Measurements from ENCODE around the gene ERBB4.

ERBB4 gene

GRCh38 chr2:211469664-211470059, 1068.9 kb downstream of the ERBB4 start:
- no peak for DNase-seq (ENCODE audit: low spot score)

GRCh38 chr2:211468877-211469663, 1069.5 kb downstream of the ERBB4 start:
- no peak for DNase-seq (ENCODE audit: low spot score)

GRCh38 chr2:211468217-211468616, 1070.4 kb downstream of the ERBB4 start:
- no peak for DNase-seq (ENCODE audit: low spot score)

- DNase-seq (ENCODE audit: low spot score): no peak
Measured at GRCh38 chr2:211463397-211463796, 1075.2 kb downstream of the ERBB4 start.

- no peak for DNase-seq (ENCODE audit: low spot score)
Measured at GRCh38 chr2:211458974-211459373, 1079.6 kb downstream of the ERBB4 start.

- no peak for DNase-seq (ENCODE audit: low spot score)
Measured at GRCh38 chr2:211457325-211457724, 1081.3 kb downstream of the ERBB4 start.

- peak; percentile 42 for DNase-seq (ENCODE audit: low spot score)
Measured at GRCh38 chr2:211455216-211455841, 1083.3 kb downstream of the ERBB4 start.

GRCh38 chr2:211454679-211455078, 1083.9 kb downstream of the ERBB4 start:
- DNase-seq (ENCODE audit: low spot score): no peak

- DNase-seq (ENCODE audit: low spot score): no peak
Measured at GRCh38 chr2:211453311-211453887, 1085.2 kb downstream of the ERBB4 start.

- DNase-seq (ENCODE audit: low spot score): no peak
Measured at GRCh38 chr2:211451642-211452041, 1087.0 kb downstream of the ERBB4 start.

- no peak for DNase-seq (ENCODE audit: low spot score)
Measured at GRCh38 chr2:211449819-211450218, 1088.8 kb downstream of the ERBB4 start.

GRCh38 chr2:211447548-211447947, 1091.1 kb downstream of the ERBB4 start:
- no peak for DNase-seq (ENCODE audit: low spot score)

- no peak for DNase-seq (ENCODE audit: low spot score)
Measured at GRCh38 chr2:211440107-211440506, 1098.5 kb downstream of the ERBB4 start.

- no peak for DNase-seq (ENCODE audit: low spot score)
Measured at GRCh38 chr2:211439011-211439410, 1099.6 kb downstream of the ERBB4 start.

- no peak for DNase-seq (ENCODE audit: low spot score)
Measured at GRCh38 chr2:211437396-211437795, 1101.2 kb downstream of the ERBB4 start.

GRCh38 chr2:211436182-211436581, 1102.4 kb downstream of the ERBB4 start:
- no peak for DNase-seq (ENCODE audit: low spot score)

GRCh38 chr2:211435331-211435730, 1103.3 kb downstream of the ERBB4 start:
- DNase-seq (ENCODE audit: low spot score): no peak

- no peak for DNase-seq (ENCODE audit: low spot score)
Measured at GRCh38 chr2:211434773-211435172, 1103.8 kb downstream of the ERBB4 start.

GRCh38 chr2:211429256-211429920, 1109.2 kb downstream of the ERBB4 start:
- DNase-seq (ENCODE audit: low spot score): peak; percentile 64

- DNase-seq (ENCODE audit: low spot score): no peak
Measured at GRCh38 chr2:211426240-211426639, 1112.4 kb downstream of the ERBB4 start.

- no peak for DNase-seq (ENCODE audit: low spot score)
Measured at GRCh38 chr2:211423018-211423417, 1115.6 kb downstream of the ERBB4 start.

GRCh38 chr2:211417544-211417943, 1121.1 kb downstream of the ERBB4 start:
- no peak for DNase-seq (ENCODE audit: low spot score)

GRCh38 chr2:211416373-211416772, 1122.2 kb downstream of the ERBB4 start:
- no peak for DNase-seq (ENCODE audit: low spot score)
